WI38 (cell line): ENCODE results near the gene THSD4.
"Not testable (repeated sequence)": the region's sequence is repeated elsewhere in the genome, so short reads cannot be mapped to it uniquely, and the experiment has no call there.

Experiments used
- H3K4me3 ChIP-seq: 2 replicates; pipeline ENCODE4 v1.5.1; 2011; ENCODE audit warnings: low read depth, mild to moderate bottlenecking, control low read depth, low read length
- TF ChIP-seq, protein P1 (sequence below): IDR thresholded peaks from 2 replicates; pipeline ENCODE4 v1.5.1; 2012; ENCODE audit warnings: low read depth, mild to moderate bottlenecking, control low read depth, low read length

THSD4 gene

DNA sequence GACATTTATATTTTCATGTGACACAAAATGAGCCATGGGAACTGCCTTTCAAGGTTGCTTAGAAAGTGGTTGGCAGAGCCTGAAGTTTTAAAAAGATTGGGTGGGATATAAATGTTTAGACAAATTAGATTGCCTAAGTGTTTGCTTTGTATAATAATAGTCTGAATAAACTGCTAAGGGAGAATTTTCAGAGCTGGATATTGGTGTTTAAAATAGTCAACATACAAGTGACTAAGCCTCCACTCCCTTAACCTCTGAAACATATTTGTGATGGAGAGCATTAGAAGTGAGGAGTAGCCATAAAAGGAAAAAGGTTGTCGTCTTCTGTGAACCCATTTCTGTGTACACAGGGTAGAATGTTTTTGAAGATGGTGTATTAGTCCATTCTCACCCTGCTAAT, 201.6 kb downstream of the THSD4 start:
- TF ChIP-seq, protein P1, sequence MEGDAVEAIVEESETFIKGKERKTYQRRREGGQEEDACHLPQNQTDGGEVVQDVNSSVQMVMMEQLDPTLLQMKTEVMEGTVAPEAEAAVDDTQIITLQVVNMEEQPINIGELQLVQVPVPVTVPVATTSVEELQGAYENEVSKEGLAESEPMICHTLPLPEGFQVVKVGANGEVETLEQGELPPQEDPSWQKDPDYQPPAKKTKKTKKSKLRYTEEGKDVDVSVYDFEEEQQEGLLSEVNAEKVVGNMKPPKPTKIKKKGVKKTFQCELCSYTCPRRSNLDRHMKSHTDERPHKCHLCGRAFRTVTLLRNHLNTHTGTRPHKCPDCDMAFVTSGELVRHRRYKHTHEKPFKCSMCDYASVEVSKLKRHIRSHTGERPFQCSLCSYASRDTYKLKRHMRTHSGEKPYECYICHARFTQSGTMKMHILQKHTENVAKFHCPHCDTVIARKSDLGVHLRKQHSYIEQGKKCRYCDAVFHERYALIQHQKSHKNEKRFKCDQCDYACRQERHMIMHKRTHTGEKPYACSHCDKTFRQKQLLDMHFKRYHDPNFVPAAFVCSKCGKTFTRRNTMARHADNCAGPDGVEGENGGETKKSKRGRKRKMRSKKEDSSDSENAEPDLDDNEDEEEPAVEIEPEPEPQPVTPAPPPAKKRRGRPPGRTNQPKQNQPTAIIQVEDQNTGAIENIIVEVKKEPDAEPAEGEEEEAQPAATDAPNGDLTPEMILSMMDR, result no peak
- H3K4me3 ChIP-seq, result no peak overlapping the region

DNA sequence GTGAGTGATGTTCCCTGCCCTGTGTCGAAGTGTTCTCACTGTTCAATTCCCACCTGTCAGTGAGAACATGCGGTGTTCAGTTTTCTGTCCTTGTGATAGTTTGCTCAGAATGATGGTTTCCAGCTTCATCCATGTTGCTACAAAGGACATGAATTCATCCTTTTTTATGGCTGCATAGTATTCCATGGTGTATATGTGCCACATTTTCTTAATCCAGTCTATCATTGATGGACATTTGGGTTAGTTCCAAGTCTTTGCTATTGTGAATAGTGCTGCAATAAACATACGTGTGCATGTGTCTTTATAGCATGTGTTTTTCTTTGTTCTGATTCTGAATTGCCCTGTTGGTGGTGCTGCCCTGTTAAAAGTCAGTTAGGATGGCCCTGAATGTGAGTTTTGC, 204.2 kb downstream of the THSD4 start:
- not testable (repeated sequence) for H3K4me3 ChIP-seq

DNA sequence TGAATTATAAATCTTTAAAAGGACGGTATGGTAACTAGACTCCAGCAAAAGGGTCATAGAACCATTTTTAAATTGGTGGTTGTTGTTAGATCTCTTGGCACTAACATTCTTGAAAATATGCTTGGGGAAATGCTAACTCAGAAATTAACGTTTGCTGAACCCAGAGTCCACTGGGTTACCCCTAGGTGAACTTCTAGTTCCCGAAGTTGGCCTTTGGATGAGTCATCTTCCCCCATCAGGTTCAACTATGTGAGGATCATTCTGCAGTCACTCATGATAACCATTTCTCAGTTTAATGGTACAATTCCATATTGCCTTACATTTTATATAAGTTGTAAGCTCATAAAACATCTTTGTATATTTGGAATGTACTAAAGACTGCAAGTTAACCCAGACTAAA, 204.7 kb downstream of the THSD4 start:
- H3K4me3 ChIP-seq, result no peak overlapping the region
- TF ChIP-seq, protein P1, result no peak

DNA sequence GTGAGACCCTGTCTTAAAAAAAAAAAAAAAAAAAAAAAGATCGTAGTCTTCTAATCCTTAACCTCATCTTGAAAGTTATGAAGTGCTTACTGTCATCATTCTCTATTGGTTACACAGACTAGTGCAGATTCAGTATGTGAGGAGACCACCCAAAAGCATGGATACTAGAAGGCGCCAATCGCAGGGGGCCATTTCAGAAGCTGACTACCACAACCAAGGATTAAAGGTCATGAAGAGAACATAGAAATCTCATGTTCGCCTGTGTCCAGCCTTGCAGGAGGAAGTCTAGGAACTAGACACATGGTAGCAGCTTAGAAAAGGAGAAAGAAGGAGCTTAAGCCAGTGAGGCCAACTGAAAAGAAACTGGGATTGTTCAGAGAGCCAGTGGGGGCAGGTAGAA, 207.8 kb downstream of the THSD4 start:
- TF ChIP-seq, protein P1, result no peak
- no peak overlapping the region for H3K4me3 ChIP-seq

DNA sequence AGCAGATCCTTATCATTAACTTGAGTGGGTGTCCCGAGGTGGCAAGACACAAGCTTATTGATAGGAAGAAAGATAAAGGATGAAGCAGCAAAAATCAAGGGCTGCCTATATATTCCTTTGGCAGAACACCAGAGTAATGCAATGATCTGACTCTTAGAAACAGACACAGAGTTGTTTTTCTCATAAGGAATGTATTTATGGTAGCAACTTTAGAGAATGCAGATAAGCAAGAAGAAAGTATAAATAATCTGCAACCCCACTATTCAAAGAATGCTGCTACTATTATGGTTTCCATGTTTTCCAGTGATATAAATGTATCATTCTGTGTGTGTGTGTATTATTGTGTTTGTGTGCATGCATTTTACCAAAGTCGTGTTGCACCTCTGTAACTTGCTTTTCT, 208.3 kb downstream of the THSD4 start:
- TF ChIP-seq, protein P1, result no peak
- no peak overlapping the region for H3K4me3 ChIP-seq

DNA sequence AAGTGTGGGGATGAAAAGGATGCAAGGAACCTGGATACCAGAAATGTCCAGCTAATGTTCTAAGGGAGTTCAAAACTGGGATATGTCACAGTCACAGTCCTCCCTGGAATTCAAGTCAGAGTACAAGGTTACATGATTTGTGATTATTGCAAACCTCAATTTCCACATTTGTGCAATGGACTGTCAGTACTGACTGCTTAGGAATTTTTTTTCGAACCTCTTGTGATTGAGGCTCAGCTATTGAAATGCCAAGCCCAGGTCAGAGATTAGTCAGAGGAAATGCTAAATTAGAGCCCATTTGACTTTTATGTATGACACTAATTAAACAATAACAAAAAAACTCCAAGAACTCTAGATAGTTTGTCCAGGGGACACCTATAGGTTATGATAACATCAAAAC, 210.2 kb downstream of the THSD4 start:
- TF ChIP-seq, protein P1, result no peak
- no peak overlapping the region for H3K4me3 ChIP-seq

DNA sequence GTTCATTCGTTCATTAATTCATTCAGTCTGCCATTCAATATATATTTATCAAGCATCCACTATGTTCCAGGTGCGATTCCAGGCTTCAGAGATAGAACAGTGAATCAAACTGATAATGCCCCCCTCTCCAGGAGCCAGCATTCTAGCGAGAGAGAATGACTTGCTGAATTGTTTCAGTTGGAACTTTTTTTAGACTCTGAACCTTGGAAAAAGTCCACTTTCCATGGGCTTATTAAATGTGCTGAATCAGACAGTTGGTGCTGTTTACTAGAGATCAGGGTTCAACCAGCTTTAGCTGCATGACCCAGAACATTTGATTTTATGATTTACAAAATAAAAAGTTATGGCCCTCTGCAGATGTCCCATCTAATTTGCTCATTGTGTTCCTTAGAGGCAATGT, 213.2 kb downstream of the THSD4 start:
- TF ChIP-seq, protein P1, result no peak
- no peak overlapping the region for H3K4me3 ChIP-seq

DNA sequence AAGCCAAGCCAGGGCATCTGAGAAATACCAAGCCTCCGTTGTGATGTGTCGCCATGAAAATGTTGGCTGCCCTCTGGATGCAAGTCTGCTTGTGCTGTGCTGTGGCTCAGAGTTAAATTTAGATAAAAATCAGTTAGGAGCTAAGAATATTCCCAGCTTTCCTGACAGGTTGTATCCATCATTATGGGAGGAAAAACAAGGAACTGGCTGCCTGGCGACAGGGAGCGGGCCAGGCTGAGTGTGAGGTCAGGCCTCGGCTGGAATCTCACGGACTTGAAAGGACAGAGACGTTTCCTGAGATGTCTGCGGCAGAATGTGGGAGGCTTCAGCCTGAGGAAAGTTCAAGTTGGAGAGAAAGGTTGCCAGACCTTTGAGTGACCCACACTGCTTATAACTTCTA, 213.8 kb downstream of the THSD4 start:
- TF ChIP-seq, protein P1, result no peak
- no peak overlapping the region for H3K4me3 ChIP-seq
